ENCODE measurements around the gene KMT2A. TPM values are rescaled to one million over a fixed set of nuclear protein-coding genes. Genes with fewer than 3 reads are reported as not detected.

Gene KMT2A
- polyA plus RNA-seq, 1 donor from 2014 or later = 16.7 TPM

DNA sequence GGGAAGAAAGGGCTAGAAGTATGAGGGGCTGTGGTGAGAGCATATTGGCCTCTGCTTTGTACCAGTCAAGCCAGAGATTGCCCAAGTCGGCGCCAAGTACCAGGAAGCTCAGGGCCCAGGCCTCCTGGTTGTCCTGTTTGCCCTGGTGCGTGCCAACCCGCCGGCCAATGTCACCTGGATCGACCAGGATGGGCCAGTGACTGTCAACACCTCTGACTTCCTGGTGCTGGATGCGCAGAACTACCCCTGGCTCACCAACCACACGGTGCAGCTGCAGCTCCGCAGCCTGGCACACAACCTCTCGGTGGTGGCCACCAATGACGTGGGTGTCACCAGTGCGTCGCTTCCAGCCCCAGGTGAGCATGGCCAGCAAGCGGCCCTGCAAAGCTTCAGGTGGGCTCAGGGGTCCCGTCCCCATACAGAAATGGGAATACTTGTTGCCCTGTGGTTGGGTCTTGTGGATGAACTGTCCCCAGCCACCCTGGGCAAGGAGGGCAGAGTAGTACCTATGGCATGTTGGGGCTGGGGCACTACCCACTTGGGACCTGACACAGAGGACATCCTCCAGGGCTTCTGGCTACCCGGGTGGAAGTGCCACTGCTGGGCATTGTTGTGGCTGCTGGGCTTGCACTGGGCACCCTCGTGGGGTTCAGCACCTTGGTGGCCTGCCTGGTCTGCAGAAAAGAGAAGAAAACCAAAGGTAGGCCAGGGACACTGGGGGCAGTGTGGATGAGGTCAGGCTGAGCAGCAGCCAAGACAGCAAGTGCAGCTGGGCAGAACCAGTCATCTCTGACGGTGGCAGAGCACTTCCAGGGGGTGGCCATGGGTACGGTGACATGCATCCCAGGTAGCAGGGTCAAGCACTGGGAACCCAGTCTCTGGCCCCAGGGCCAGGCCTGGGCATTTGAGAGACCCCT, 96.8 kb downstream of the KMT2A start:
- peaks cover 24% of the 10 kb centered on the region for H3K79me2 ChIP-seq (replicated peaks; ENCODE audit: insufficient read depth, low read length)
- H3K27ac ChIP-seq (ENCODE audit: low read length) = no peak overlapping the region
- H3F3A ChIP-seq (ENCODE audit: insufficient read depth, low read length, poor library complexity, severe bottlenecking) = no peaks in the 10 kb centered on the region
- H3K9me2 ChIP-seq (ENCODE audit: insufficient read depth, low read length) = no peaks in the 10 kb centered on the region
- H2AFZ ChIP-seq (ENCODE audit: low read depth, low read length) = no peak overlapping the region
- TF ChIP-seq EZH2 (IDR thresholded peaks at IDR 0.05; ENCODE audit: borderline replicate concordance, insufficient read depth, low read length, poor library complexity, severe bottlenecking) (no peak), TAF1 (IDR thresholded peaks at IDR 0.05; ENCODE audit: low read depth) (no peak), SMC3 (conservative IDR thresholded peaks at IDR 0.05; ENCODE audit: poor library complexity) (no peak), EP300 (conservative IDR thresholded peaks at IDR 0.05; ENCODE audit: poor library complexity, severe bottlenecking) (no peak), MXI1 (conservative IDR thresholded peaks at IDR 0.05; ENCODE audit: poor library complexity, severe bottlenecking) (no peak), POLR2AphosphoS5 (IDR thresholded peaks at IDR 0.05) (no peak), RAD21 (conservative IDR thresholded peaks at IDR 0.05) (no peak)
- TF ChIP-seq, protein P1, sequence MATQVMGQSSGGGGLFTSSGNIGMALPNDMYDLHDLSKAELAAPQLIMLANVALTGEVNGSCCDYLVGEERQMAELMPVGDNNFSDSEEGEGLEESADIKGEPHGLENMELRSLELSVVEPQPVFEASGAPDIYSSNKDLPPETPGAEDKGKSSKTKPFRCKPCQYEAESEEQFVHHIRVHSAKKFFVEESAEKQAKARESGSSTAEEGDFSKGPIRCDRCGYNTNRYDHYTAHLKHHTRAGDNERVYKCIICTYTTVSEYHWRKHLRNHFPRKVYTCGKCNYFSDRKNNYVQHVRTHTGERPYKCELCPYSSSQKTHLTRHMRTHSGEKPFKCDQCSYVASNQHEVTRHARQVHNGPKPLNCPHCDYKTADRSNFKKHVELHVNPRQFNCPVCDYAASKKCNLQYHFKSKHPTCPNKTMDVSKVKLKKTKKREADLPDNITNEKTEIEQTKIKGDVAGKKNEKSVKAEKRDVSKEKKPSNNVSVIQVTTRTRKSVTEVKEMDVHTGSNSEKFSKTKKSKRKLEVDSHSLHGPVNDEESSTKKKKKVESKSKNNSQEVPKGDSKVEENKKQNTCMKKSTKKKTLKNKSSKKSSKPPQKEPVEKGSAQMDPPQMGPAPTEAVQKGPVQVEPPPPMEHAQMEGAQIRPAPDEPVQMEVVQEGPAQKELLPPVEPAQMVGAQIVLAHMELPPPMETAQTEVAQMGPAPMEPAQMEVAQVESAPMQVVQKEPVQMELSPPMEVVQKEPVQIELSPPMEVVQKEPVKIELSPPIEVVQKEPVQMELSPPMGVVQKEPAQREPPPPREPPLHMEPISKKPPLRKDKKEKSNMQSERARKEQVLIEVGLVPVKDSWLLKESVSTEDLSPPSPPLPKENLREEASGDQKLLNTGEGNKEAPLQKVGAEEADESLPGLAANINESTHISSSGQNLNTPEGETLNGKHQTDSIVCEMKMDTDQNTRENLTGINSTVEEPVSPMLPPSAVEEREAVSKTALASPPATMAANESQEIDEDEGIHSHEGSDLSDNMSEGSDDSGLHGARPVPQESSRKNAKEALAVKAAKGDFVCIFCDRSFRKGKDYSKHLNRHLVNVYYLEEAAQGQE (IDR thresholded peaks at IDR 0.05; ENCODE audit: borderline replicate concordance) = no peak
- TF ChIP-seq, protein P2, sequence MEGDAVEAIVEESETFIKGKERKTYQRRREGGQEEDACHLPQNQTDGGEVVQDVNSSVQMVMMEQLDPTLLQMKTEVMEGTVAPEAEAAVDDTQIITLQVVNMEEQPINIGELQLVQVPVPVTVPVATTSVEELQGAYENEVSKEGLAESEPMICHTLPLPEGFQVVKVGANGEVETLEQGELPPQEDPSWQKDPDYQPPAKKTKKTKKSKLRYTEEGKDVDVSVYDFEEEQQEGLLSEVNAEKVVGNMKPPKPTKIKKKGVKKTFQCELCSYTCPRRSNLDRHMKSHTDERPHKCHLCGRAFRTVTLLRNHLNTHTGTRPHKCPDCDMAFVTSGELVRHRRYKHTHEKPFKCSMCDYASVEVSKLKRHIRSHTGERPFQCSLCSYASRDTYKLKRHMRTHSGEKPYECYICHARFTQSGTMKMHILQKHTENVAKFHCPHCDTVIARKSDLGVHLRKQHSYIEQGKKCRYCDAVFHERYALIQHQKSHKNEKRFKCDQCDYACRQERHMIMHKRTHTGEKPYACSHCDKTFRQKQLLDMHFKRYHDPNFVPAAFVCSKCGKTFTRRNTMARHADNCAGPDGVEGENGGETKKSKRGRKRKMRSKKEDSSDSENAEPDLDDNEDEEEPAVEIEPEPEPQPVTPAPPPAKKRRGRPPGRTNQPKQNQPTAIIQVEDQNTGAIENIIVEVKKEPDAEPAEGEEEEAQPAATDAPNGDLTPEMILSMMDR (IDR thresholded peaks at IDR 0.05; ENCODE audit: poor library complexity, severe bottlenecking) = no peak
- no peak overlapping the region for H3K4me2 ChIP-seq (ENCODE audit: low read length)
- H4K20me1 ChIP-seq (ENCODE audit: insufficient read depth) = no peaks in the 10 kb centered on the region
- no peaks in the 10 kb centered on the region for H3K27me3 ChIP-seq (ENCODE audit: insufficient read depth, low read depth, low read length)
- no peaks in the 10 kb centered on the region for H3K9me3 ChIP-seq (ENCODE audit: low read length)
- no peaks in the 10 kb centered on the region for H3K36me3 ChIP-seq (ENCODE audit: insufficient read depth, low read length)
- no peak overlapping the region for H3K9ac ChIP-seq (ENCODE audit: low read length)
- H3K4me3 ChIP-seq (ENCODE audit: low read length) = peak overlapping the region; percentile 82

DNA sequence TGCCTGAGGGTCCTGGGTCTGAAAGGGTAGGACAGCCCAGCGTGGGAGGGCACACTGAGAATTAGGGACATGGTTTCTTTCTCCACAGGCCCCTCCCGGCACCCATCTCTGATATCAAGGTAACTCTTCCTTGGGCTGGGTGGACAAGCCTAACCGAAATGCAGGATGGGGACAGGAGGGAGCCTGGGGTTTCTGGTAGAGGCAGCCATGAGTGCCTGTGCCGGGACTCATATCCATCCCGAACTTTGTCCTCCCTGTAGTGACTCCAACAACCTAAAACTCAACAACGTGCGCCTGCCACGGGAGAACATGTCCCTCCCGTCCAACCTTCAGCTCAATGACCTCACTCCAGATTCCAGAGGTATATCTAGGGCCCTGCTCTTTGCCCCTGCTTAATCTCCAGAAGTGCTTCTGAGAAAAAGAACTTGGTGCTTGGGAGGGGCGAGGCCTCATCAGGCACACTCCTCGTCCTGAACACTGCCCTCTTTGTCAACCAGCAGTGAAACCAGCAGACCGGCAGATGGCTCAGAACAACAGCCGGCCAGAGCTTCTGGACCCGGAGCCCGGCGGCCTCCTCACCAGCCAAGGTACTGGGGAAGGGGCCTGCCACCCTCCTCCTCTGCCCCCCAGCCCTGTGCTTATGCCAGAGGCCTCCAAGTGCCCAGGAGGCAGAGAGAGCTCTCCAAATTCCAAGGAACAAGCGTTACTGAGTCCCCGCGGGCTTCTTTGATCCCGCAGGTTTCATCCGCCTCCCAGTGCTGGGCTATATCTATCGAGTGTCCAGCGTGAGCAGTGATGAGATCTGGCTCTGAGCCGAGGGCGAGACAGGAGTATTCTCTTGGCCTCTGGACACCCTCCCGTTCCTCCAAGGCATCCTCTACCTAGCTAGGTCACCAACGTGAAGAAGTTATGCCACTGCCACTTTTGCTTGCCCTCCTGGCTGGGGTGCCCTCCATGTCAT, 97.8 kb downstream of the KMT2A start:
- Histone ChIP-seq H3K9ac (ENCODE audit: low read length) (no peak overlapping the region), H3K4me2 (ENCODE audit: low read length) (no peak overlapping the region), H3K4me3 (ENCODE audit: low read length) (no peak overlapping the region), H3K9me2 (ENCODE audit: insufficient read depth, low read length) (no peaks in the 10 kb centered on the region), H3K27ac (ENCODE audit: low read length) (no peak overlapping the region), H3K9me3 (ENCODE audit: low read length) (no peaks in the 10 kb centered on the region), H4K20me1 (ENCODE audit: insufficient read depth) (no peaks in the 10 kb centered on the region), H3K27me3 (ENCODE audit: insufficient read depth, low read depth, low read length) (no peaks in the 10 kb centered on the region), H3F3A (ENCODE audit: insufficient read depth, low read length, poor library complexity, severe bottlenecking) (no peaks in the 10 kb centered on the region), H2AFZ (ENCODE audit: low read depth, low read length) (no peak overlapping the region), H3K36me3 (ENCODE audit: insufficient read depth, low read length) (no peaks in the 10 kb centered on the region), H3K79me2 (replicated peaks; ENCODE audit: insufficient read depth, low read length) (peaks cover 24% of the 10 kb centered on the region)
- TF ChIP-seq, protein P1 (IDR thresholded peaks at IDR 0.05; ENCODE audit: borderline replicate concordance) = no peak
- no peak for TF ChIP-seq POLR2AphosphoS5 (IDR thresholded peaks at IDR 0.05)

All from neural cell (in vitro differentiated cells).